Activated CD8-positive, alpha-beta memory T cell treated with anti-CD3 and anti-CD28 coated beads for 24 hours (primary cell): Measurements from ENCODE around the gene ABRACL.

Experiments used
- DNase-seq: peaks from one replicate; pipeline ENCODE4 v3.0.0-alpha.2; 2020

The ABRACL gene

DNA sequence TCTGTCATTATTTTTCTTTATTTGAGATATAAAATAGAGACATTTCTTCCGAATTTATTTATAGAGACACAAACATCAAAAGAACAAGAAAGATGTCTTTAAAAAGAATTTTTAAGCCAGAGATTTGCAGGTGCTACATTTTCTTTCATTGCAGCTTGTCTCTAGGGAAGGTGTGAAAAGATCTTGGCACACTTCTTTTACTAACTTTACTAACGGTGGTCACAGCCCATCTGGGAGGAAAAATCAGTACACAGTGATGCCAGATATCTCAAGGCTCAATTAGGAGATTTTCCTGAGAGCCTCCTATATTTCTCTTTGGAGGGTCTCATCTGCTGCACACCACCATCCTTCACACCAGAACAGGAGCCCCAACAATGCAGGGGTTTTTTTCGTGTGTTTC, 29.5 kb downstream of the ABRACL start:
- DNase-seq = no peak

DNA sequence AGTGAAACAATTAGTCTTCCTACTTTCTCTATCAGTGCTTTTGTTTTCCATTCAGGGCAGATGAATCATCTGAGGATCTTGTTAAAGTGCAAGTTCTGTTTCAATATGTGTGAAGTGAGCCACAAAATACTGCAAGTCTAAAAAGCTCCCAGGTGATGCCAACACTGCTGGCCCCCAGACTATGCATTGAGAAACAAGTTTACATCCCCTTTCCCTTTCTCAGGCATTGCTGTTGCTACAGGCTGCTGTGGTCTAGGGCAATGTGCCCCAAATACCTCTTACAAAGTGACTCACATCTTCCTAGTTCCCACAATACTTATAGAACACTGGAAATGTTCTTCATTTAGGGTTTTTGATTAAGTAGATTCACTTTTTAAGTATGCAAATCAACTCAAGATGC, 31.8 kb downstream of the ABRACL start:
- no peak for DNase-seq

GRCh38 chr6:139062932-139063646, 34.5 kb downstream of the ABRACL start:
- DNase-seq = no peak

DNA sequence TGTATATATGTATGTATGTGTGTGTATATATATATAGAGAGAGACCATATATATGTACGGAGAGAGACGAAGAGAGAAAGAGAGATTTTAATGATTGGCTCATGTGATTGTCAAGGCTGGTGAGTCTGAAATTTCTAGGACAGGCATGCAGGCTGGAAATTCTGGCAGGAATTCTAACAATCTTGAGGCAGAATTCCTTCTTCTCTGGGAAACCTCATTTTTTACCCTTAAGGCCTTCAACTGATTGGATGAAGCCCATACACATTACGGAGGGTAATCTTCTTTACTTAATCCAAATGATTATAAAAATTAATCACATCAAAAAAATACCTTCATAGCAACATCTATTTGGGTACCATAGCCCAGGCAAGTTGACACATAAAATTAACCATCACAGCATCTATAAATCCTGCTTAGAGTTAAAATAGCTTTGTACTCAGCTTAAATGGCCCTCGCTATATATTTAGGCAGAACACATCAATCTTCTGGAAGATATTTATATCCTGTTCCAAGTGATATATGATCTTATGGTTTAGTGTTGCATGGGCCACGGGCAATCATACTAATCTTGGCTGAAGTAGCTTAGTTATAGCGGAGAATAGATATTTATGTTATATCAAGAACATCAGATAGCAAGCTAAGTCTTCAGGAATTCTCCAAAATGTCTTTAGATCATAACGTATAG, 36.6 kb downstream of the ABRACL start:
- DNase-seq = no peak

DNA sequence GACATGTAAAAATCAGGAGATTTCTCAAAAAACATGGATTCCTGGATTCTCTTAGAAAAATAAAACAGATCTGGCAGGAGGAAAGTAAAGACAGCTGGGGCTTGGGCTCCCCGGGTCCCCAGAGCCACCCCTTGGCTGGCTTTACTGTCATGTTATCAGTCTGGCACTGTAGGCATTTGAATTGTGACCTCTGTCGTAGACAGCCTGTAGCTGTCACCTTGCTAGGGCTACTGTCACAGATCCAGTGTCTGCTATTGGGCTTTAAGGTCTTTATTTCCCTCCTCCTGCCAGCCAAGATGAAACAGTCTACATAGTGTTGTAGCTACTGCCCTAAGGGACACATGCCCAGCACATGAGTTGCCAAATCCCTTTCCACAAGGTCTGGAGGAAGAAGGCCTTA, 37.5 kb downstream of the ABRACL start:
- DNase-seq = no peak

GRCh38 chr6:139068846-139069245, 40.3 kb downstream of the ABRACL start:
- DNase-seq = no peak

DNA sequence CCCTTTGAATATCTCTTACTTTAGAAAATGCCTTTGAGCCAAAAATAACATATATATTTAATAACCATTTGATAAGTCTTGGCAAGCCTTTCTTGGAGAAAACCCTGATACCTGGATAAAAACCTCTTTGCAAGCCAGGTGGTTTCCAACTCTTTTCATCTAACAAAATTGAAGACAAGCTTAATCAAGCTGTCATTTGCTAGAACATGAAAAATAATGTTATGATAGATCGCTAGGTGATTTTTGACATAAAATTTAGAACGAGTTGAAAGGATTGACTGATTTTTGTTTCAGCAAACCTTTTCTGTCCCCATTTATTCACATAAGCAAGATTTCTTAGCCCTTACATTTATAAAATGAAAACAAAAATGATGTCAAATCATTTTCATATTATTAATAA, 44.6 kb downstream of the ABRACL start:
- DNase-seq = no peak

DNA sequence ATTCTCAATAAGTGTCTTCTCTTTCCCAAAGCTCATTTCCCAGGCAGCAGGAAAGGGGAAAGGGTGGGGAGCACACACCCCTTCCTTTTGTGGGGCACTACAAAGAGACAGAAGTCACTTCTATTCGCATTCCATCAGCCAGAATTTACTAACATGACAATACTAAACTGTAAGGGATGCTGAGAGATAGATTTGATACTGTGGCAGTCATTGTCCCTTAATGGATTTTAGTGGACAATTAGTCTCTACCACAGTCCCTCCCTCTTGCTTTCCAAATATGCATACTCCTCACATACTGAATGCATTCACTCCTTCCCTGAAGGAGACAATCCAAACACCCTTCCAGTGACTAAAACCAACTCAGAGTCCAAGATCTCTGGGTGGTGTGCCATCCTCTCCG, 50.5 kb downstream of the ABRACL start:
- no peak for DNase-seq

DNA sequence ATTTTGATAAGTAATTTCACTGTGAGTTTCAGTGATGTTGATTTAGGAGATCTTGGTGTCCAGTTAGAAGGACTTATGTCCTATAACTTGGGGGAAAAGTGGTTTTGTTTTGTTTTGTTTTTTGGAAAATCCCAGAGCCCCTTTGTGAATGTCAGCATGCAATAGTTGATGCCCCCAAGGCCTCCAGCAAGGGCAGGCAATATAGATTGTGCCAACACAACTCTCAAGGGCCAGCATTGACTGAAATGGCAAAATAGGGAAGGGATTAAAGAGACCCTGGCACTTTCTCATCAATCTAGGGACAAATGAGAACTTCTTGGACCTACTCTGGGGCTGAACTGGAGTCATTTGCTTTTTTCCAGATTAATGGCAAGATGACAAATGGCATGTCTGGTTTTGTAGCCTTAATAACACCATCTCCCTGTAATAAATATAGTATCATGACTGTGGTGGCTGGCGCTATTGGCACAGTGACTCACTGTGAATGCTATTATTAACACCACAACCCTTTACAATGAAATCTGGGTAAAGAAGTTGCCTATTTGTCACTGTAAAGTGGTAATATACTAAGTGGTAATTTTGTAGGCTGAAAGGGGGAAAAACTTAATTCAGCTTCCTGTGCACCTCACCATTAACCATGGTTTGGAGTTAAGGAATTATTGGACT, 51.8 kb downstream of the ABRACL start:
- no peak for DNase-seq

- no peak for DNase-seq
Observed at GRCh38 chr6:139081471-139081870, 52.9 kb downstream of the ABRACL start.

DNA sequence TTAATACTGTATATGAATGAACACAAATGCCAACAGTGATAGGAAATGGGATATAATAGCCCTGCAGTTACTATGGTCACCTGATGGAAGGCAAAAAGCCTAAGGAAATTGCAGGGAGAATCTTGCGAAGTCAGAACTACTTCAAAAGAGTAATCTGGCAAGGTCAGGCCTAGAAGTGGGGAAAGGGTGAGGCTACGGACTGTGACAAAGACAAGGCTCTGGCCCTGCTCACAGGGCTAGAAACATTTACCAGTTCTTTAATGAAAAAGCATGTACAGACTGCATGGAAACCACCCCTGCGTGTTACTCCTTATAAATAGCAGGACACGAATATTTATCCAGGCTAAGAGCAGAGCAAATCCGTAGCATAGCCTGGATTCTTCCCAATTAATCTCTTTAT, 53.8 kb downstream of the ABRACL start:
- DNase-seq = no peak

DNA sequence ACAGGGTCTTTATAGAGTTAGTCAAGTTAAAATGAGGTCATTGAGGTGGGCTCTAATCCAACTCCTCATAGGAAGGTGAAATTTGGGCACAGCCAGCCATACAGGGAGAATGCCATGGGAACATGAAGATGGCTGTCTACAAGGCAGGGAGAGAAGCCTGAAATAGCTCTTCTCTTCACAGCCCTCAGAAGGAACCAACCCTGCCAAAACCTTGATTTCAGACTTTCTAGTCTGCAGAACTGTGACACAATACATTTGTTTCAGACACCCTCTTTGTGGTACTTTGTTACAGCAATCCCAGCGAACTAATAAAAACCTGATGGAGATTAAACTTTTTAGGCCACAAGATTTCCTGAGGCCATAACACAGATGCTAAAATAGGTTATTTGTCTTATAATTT, 63.3 kb downstream of the ABRACL start:
- no peak for DNase-seq
